ENCODE results near the gene IGSF8. TPM values are rescaled to one million over a fixed set of nuclear protein-coding genes. Genes with fewer than 3 reads are reported as not detected.

IGSF8 gene
- total and polyA plus RNA-seq, 2 of the 8 experiments (the other 6 are each of a cell fraction or from before 2014, with no cell fraction given), result 69.6 to 132 TPM

- no peak for TF ChIP-seq SIX5 (IDR thresholded peaks at IDR 0.05; ENCODE audit: low read depth, low read length)
- no peak for TF ChIP-seq HDAC6 (IDR thresholded peaks at IDR 0.05; ENCODE audit: low read depth, low read length)
- TF ChIP-seq E2F6 (IDR thresholded peaks at IDR 0.05), result no peak
- no peak for TF ChIP-seq CEBPB (IDR thresholded peaks at IDR 0.05; ENCODE audit: low read depth, low read length)
- no peak for TF ChIP-seq JUND (IDR thresholded peaks at IDR 0.05; ENCODE audit: low read length)
- TF ChIP-seq KDM5A (IDR thresholded peaks at IDR 0.05; ENCODE audit: low read length), result no peak
- no peak for TF ChIP-seq ASH2L (IDR thresholded peaks at IDR 0.05; ENCODE audit: low read length)
- TF ChIP-seq SP4 (IDR thresholded peaks at IDR 0.05; ENCODE audit: low read length), result no peak
- TF ChIP-seq TAF7 (optimal IDR thresholded peaks at IDR 0.05; ENCODE audit: borderline replicate concordance, low read depth, low read length), result no peak
- TF ChIP-seq GABPA (IDR thresholded peaks at IDR 0.05; ENCODE audit: borderline replicate concordance, insufficient read depth, low read length), result no peak
- peaks cover 0 to 6% (median 0%) of the 10 kb centered on the region in 4 experiments; a peak in 2 of 7 replicates for H3K4me1 ChIP-seq (replicated peaks in 1 of 4; ENCODE audit: control insufficient read depth in 3 of 4, insufficient read depth in 4 of 4, low read length in 3 of 4)
- H3K23me2 ChIP-seq (ENCODE audit: low read depth, low read length), result no peaks in the 10 kb centered on the region
- no peak overlapping the region for H3K18ac ChIP-seq (ENCODE audit: extremely low read depth, low read length)
- no peak overlapping the region for H3K56ac ChIP-seq (replicated peaks; ENCODE audit: insufficient read length, low read depth, low read length)
- H3K9ac ChIP-seq (replicated peaks in 1 of 4; ENCODE audit: extremely low read depth in 1 of 4, low read depth in 3 of 4, low read length in 3 of 4), result no peak overlapping the region
- H2AK5ac ChIP-seq (ENCODE audit: low read depth, low read length), result no peak overlapping the region
- 93% methylated on average over 9 of the region's 9 CpGs; no CpG with 5 or more reads in 1 of the 2 experiments for WGBS, 2 experiments (ENCODE audit: extremely low coverage in 1 of 2, insufficient coverage in 1 of 2, insufficient read length in 1 of 2, insufficient replicate concordance in 2 of 2, low coverage in 1 of 2, low lambda C conversion rate in 2 of 2, missing lambda C conversion rate in 1 of 2)
- FAIRE-seq, result no peak
- H4K5ac ChIP-seq (ENCODE audit: insufficient read length, low read depth, low read length), result no peak overlapping the region
- no peak overlapping the region for H2BK20ac ChIP-seq (ENCODE audit: low read length)
- H3K9me3 ChIP-seq (ENCODE audit: insufficient read depth in 2 of 2, low read depth in 1 of 2, low read length in 1 of 2), result no peaks in the 10 kb centered on the region
- H4K20me1 ChIP-seq (replicated peaks in 1 of 2; ENCODE audit: control insufficient read depth in 1 of 2, insufficient read depth in 2 of 2, low read length in 2 of 2), result no peaks in the 10 kb centered on the region
- H2BK15ac ChIP-seq (ENCODE audit: low read length), result no peak overlapping the region
- H4K8ac ChIP-seq (ENCODE audit: extremely low read depth, insufficient read depth, low read length), result no peak overlapping the region
- peaks cover 3% of the 10 kb centered on the region; the same call in 1 of the 2 replicates for H3K79me1 ChIP-seq (ENCODE audit: low read depth, low read length)
- no peak overlapping the region for H3K27ac ChIP-seq (ENCODE audit: low read depth, low read length)
- no peak overlapping the region for H2BK5ac ChIP-seq (ENCODE audit: low read depth, low read length)
- DNase-seq (ENCODE audit: low read depth in 1 of 2, low spot score in 2 of 2), result no peak
- CTCF ChIA-PET (ENCODE audit: partially characterized antibody), result interaction anchor here (1.3 to 13.8 kb wide), 11 partner anchors 14 to 164 kb away, joined by 3 to 141 read pairs (median 7); partner anchors contain the start of gene ATP1A2
- POLR2A ChIA-PET (ENCODE audit: partially characterized antibody), result interaction anchor here (1.0 to 8.1 kb wide), 4 partner anchors 9 to 25 kb away, joined by 3 to 56 read pairs (median 4); no protein-coding TSS in a partner anchor
- H3K14ac ChIP-seq (ENCODE audit: insufficient read length), result no peak overlapping the region
- H3K79me2 ChIP-seq (ENCODE audit: control insufficient read depth in 1 of 2, insufficient read depth in 2 of 2, low read length in 2 of 2), result no peaks in the 10 kb centered on the region
- H3K4ac ChIP-seq (replicated peaks; ENCODE audit: insufficient read length, low read depth, low read length), result no peak overlapping the region
- H3K4me2 ChIP-seq (ENCODE audit: insufficient read depth in 1 of 2, low read depth in 2 of 2, low read length in 2 of 2), result no peak overlapping the region
- H4K91ac ChIP-seq (replicated peaks; ENCODE audit: insufficient read length, low read length), result no peak overlapping the region
- H3K4me3 ChIP-seq (ENCODE audit: extremely low read depth in 1 of 4, insufficient read depth in 2 of 4, low read depth in 3 of 4, low read length in 4 of 4), result no peak overlapping the region
- no peaks in the 10 kb centered on the region for H3K27me3 ChIP-seq (replicated peaks in 1 of 4; ENCODE audit: control insufficient read depth in 3 of 4, extremely low read depth in 1 of 4, insufficient read depth in 3 of 4, low read length in 3 of 4)
- peaks cover 12 to 67% (median 57%) of the 10 kb centered on the region in 4 experiments; a peak in 7 of 8 replicates for H3K36me3 ChIP-seq (ENCODE audit: control insufficient read depth in 2 of 4, insufficient read depth in 4 of 4, low read length in 3 of 4)
- no peak overlapping the region for H2AFZ ChIP-seq (ENCODE audit: low read length)
- H2BK120ac ChIP-seq (replicated peaks; ENCODE audit: low read depth, low read length), result no peak overlapping the region
- no peak overlapping the region for H2BK12ac ChIP-seq (ENCODE audit: low read depth, low read length)
- H3K23ac ChIP-seq (ENCODE audit: insufficient read length), result no peak overlapping the region
Observed at GRCh38 chr1:160127381-160127780, 29.0 kb upstream of the IGSF8 start.

All from H1 (cell line).